Hematopoietic multipotent progenitor cell treated with erythropoietin and hydrocortisone succinate and interleukin-3 and kit ligand, for 8 days (in vitro differentiated cells): ENCODE results near the gene EPN2.

Experiments used
- DNase-seq: peaks from one replicate; pipeline ENCODE4 v3.0.0-alpha.2; 2015

The EPN2 gene

GRCh38 chr17:19242323-19242722 lies 5.2 kb downstream of the EPN2 start:
- DNase-seq, result no peak

GRCh38 chr17:19242926-19243325 lies 5.8 kb downstream of the EPN2 start:
- no peak for DNase-seq

- DNase-seq, result no peak
These were observed 6.7 kb downstream of the EPN2 start for GRCh38 chr17:19243838-19244237.

- DNase-seq, result no peak
These were observed 7.2 kb downstream of the EPN2 start for GRCh38 chr17:19244357-19244756.

- DNase-seq, result no peak
These were observed 7.6 kb downstream of the EPN2 start for GRCh38 chr17:19244781-19245180.

- peak; percentile 39 for DNase-seq
These were observed 10.3 kb downstream of the EPN2 start for GRCh38 chr17:19247473-19247872.

GRCh38 chr17:19248151-19248927 lies 11.2 kb downstream of the EPN2 start:
- peak; percentile 91 for DNase-seq

GRCh38 chr17:19248928-19249574 lies 11.9 kb downstream of the EPN2 start:
- peak; percentile 58 for DNase-seq

- DNase-seq, result no peak
These were observed 12.5 kb downstream of the EPN2 start for GRCh38 chr17:19249681-19250080.

GRCh38 chr17:19250421-19251173 lies 13.4 kb downstream of the EPN2 start:
- DNase-seq, result peak; percentile 24

GRCh38 chr17:19253112-19253511 lies 15.9 kb downstream of the EPN2 start:
- no peak for DNase-seq

- DNase-seq, result no peak
These were observed 17.5 kb downstream of the EPN2 start for GRCh38 chr17:19254651-19255050.

GRCh38 chr17:19255279-19255678 lies 18.1 kb downstream of the EPN2 start:
- DNase-seq, result no peak

GRCh38 chr17:19258371-19258770 lies 21.2 kb downstream of the EPN2 start:
- no peak for DNase-seq

- peak; percentile 63 for DNase-seq
These were observed 23.8 kb downstream of the EPN2 start for GRCh38 chr17:19260958-19261357.

- no peak for DNase-seq
These were observed 24.3 kb downstream of the EPN2 start for GRCh38 chr17:19261426-19261825.

GRCh38 chr17:19262650-19263631 lies 25.8 kb downstream of the EPN2 start:
- no peak for DNase-seq

GRCh38 chr17:19263641-19264051 lies 26.5 kb downstream of the EPN2 start:
- DNase-seq, result no peak

GRCh38 chr17:19264268-19264667 lies 27.1 kb downstream of the EPN2 start:
- DNase-seq, result no peak

- DNase-seq, result no peak
These were observed 27.5 kb downstream of the EPN2 start for GRCh38 chr17:19264681-19265080.

GRCh38 chr17:19265755-19266154 lies 28.6 kb downstream of the EPN2 start:
- DNase-seq, result no peak

GRCh38 chr17:19268611-19269010 lies 31.4 kb downstream of the EPN2 start:
- no peak for DNase-seq

- DNase-seq, result no peak
These were observed 31.9 kb downstream of the EPN2 start for GRCh38 chr17:19269106-19269505.
